ENCODE data around the gene ZNF169. TPM values are rescaled to one million over a fixed set of nuclear protein-coding genes. Genes with fewer than 3 reads are reported as not detected.
"Not testable (repeated sequence)": the region's sequence is repeated elsewhere in the genome, so short reads cannot be mapped to it uniquely, and the experiment has no call there.

ZNF169 gene
- total and polyA plus RNA-seq, 2 donors = 3.6 to 8.7 TPM

DNA sequence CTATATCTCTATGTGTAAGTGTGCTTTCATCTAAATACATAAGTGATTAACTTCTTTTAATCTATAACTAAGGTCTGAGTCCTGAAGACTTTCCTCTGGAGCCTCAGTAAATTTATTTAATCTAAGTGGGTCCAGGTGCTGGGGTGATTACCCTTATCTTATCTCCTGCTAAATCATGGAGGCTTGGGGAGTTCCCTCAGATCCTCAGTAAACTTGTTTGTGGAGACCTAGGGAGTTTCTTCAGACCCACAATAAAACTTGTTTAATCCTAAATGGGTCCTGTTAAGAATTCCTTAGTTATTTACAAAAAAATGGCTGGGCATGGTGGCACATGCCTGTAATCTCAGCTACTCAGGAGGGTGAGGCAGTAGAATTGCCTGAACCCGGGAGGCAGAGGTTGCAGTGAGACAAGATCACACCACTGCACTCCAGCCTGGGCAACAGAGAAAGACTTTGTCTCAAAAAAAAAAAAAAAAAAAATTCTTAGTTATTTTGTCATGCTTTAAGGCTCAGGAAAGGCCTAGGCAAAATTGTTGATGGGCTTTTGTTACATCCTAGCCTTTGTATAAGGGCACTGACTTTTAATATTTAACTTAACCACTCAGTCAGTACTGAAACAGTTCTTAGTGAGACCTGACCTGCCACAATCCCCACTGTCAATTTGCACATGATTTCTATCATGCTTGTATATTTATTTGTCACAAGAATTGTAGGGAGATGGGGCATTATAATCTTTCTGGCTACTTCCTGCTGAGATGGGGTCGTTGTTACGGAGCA is 6.7 kb downstream of the ZNF169 start:
- not testable (repeated sequence) for H3K36me3 ChIP-seq (ENCODE audit: insufficient read depth); DNase-seq (ENCODE audit: extremely low spot score); H3K4me3 ChIP-seq (ENCODE audit: low read depth, low read length); H3K27ac ChIP-seq (ENCODE audit: low read depth); H3K4me1 ChIP-seq (ENCODE audit: insufficient read depth)
- 90% methylated on average over 3 of the region's 3 CpGs for WGBS

DNA sequence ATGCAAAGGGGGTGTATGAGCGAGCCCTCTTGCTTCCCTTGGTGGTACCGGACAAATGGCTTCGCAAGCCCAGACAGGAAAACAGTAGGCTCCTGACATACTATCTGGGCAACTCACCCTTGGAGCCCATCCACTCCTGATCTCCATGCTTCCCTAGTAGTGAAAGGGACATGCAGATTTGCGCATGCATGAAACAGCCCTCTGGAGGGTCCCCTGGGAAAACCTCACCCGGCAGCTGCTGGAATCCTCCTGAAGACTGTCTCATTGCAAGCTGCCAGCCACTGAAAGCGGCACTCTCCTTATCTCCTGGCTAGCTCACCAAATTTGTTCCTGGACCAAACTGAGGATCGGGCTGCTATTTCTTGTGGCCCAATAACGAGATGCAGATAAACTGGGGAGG is 10.2 kb downstream of the ZNF169 start:
- DNase-seq (ENCODE audit: extremely low spot score) = no peak
- WGBS = 91% methylated on average over 8 of the region's 8 CpGs
- Histone ChIP-seq H3K4me1 (ENCODE audit: insufficient read depth) (no peaks in the 10 kb centered on the region), H3K27ac (ENCODE audit: low read depth) (no peak overlapping the region), H3K36me3 (ENCODE audit: insufficient read depth) (no peaks in the 10 kb centered on the region), H3K4me3 (ENCODE audit: low read depth, low read length) (no peak overlapping the region)

DNA sequence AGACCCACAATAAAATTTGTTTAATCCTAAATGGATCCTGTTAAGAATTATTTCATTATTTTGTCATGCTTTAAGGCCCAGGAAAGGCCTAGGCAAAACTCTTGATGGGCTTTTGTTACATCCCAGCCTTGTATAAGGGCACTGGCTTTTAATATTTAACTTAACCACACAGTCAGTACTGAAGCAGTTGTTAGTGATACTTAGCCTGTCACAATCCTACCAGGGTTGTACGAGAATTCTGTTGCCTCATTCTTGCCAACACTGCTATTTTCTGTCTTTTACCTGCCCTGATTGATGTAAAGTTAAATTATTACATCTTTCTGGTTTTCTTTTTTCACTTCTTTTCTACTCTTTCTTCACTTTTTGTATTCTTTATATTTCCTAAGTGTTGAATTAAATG is 10.9 kb downstream of the ZNF169 start:
- Histone ChIP-seq H3K4me1 (ENCODE audit: insufficient read depth) (no peaks in the 10 kb centered on the region), H3K36me3 (ENCODE audit: insufficient read depth) (no peaks in the 10 kb centered on the region), H3K27ac (ENCODE audit: low read depth) (no peak overlapping the region), H3K4me3 (ENCODE audit: low read depth, low read length) (no peak overlapping the region)
- WGBS = 97% methylated on average over 1 of the region's 1 CpG
- no peak for DNase-seq (ENCODE audit: extremely low spot score)

DNA sequence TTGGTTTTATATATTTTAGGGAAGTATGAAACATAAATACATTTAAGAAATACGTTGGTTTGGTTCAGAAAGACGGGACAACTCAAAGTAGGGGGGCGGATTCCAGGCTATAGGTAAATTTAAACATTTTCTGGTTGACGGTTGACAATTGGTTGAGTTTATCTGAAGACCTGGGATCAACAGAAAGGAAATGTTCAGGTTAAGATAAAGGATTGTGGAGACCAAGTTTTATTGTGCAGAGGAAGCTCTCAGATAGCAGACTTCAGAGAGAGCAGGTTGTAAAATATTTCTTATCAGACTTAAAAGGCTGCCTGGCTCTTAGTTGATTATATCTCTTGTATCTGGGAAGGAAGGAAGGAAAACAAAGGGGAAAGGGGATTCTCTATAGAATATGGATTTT is 17.9 kb downstream of the ZNF169 start:
- H3K27ac ChIP-seq (ENCODE audit: low read depth); H3K36me3 ChIP-seq (ENCODE audit: insufficient read depth); DNase-seq (ENCODE audit: extremely low spot score); H3K4me3 ChIP-seq (ENCODE audit: low read depth, low read length); H3K4me1 ChIP-seq (ENCODE audit: insufficient read depth): not testable (repeated sequence)
- 72% methylated on average over 4 of the region's 4 CpGs for WGBS

DNA sequence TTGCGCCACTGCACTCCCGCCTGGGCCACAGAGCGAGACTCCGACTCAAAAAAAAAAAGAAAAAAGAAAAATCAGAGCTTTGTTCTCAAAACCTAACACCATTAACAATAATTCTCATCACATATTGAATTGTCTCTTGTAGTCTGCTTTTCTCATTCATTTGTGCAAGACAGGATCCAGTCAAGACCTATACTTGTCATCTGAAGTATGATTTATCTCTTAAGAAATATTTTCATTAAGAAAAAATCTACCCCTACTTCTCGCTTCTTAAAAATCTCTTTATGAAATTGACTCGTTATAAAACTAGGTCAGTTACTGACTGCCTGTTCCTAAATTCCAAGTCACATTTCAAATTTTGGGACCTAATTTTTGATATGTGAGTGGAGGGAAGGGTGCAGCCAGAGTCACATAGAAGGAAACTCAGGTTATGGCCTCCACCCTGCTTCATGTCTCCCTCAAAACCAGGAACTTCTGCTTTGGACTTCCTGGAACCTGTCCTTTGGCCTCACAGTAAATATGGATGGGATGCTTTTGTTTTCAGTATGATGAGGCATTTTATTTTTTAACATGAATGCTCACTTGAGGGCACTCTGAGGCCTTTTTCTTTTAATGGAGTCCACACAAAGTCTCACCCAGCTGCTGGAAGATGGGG is 18.9 kb downstream of the ZNF169 start:
- Histone ChIP-seq H3K36me3 (ENCODE audit: insufficient read depth) (peaks cover 3% of the 10 kb centered on the region), H3K27ac (ENCODE audit: low read depth) (no peak overlapping the region), H3K4me3 (ENCODE audit: low read depth, low read length) (no peak overlapping the region), H3K4me1 (ENCODE audit: insufficient read depth) (no peaks in the 10 kb centered on the region)
- WGBS = 99% methylated on average over 6 of the region's 6 CpGs
- DNase-seq (ENCODE audit: extremely low spot score) = no peak

DNA sequence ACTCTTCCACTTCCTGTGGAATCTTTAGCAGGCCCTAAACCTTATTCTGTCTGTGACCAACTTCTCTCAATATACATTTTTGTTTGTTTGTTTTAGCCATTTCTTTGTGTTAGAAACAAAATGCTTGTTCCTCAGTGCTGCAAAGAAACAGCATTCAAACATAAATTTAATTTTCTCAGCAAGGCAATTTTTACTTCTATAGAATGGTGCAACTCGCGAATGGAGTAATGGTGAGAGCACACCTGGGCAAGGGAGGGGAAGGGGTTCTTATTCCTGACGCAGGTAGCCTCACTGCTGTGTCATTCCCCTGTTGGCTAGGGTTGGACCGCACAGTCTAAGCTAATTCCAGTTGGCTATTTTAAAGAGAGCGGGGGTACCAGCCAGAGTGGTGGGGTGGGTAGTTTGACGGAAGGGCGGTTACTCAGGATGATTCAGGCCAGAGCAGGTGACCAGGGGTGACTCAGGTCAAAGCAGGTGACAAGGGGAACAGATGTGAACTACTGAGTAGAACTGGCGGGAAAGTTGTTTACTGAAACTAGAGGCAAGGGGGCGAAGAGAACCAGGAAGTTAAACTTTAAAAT is 21.4 kb downstream of the ZNF169 start:
- no peak overlapping the region for H3K27ac ChIP-seq (ENCODE audit: low read depth)
- H3K4me1 ChIP-seq (ENCODE audit: insufficient read depth) = no peaks in the 10 kb centered on the region
- no peak for DNase-seq (ENCODE audit: extremely low spot score)
- WGBS = 92% methylated on average over 9 of the region's 9 CpGs
- H3K36me3 ChIP-seq (ENCODE audit: insufficient read depth) = peaks cover 3% of the 10 kb centered on the region
- no peak overlapping the region for H3K4me3 ChIP-seq (ENCODE audit: low read depth, low read length)

DNA sequence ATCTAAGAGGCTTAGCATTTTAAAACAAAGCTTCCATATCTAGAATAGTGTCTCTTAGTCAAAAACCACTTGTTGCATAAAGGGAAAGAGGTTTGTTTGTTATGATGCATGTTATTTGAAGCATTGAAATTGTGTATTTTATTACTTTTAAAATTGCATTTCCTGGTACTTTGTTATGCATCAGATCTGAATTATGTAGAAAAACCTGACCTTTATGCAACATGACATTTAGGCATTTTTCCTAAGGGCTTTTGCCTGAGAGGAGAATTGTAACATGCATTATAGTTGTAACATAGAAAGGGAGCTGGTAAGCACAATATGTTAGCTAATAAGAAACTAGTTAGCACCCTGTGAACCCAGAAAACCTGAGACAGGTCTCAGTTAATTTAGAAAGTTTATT is 22.0 kb downstream of the ZNF169 start:
- H3K36me3 ChIP-seq (ENCODE audit: insufficient read depth) = peaks cover 3% of the 10 kb centered on the region
- H3K4me3 ChIP-seq (ENCODE audit: low read depth, low read length) = no peak overlapping the region

DNA sequence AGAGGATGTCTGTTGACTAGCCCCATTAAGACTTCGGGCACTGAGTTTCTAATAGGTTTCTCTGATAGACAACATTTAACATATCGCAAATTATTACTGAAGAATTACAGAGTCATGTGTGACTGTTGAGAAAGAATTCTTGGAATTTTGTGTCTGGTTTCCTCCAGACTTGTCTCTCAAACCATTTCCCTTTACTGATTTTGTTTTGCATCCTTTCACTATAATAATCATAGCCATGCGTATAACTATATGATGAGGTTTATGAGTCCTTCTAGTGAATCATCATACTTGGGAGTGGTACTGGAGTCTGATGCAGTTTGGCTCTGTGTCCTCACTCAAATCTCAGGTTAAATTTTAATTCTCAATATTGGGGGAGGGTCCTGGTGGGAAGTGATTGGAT is 27.0 kb downstream of the ZNF169 start:
- WGBS = 95% methylated on average over 3 of the region's 3 CpGs
- DNase-seq (ENCODE audit: extremely low spot score) = no peak
- no peaks in the 10 kb centered on the region for H3K4me1 ChIP-seq (ENCODE audit: insufficient read depth)
- H3K36me3 ChIP-seq (ENCODE audit: insufficient read depth) = no peaks in the 10 kb centered on the region
- no peak overlapping the region for H3K4me3 ChIP-seq (ENCODE audit: low read depth, low read length)
- H3K27ac ChIP-seq (ENCODE audit: low read depth) = no peak overlapping the region

More for the DNA sequence above, 22.0 kb downstream of the ZNF169 start:
- no peak overlapping the region for H3K27ac ChIP-seq (ENCODE audit: low read depth)
- no peaks in the 10 kb centered on the region for H3K4me1 ChIP-seq (ENCODE audit: insufficient read depth)
- no peak for DNase-seq (ENCODE audit: extremely low spot score)

DNA sequence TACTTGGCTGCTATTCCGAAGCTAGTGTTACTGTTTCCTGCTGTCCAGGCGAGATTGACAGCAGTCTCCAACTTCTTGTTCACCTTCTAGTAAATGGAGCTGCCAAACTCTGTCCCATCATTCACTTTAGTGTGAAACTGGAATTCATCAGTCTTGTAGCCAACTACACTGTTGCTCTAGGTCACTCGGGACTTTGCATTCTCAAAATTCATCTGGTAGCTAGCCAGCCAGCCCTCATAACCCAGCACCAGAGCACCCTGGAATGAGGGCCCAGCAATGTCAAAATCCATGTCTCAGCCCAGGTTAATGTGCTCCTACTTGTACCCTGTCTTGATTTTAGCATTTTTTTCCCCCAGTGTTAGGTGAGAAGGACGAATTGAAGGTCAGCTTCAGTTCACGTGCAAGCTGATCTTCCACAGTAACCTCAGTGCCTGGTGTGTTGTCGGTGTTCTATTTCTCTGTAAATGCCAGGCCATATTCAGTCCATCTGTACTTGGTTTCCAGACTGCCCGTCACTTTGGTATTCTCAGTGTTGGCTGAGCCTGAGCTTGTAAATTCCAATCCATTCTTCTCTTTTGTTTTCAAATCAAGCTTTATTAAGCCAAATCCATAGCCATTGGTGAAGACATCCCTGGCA is 28.9 kb downstream of the ZNF169 start:
- H3K27ac ChIP-seq (ENCODE audit: low read depth) = no peak overlapping the region
- H3K36me3 ChIP-seq (ENCODE audit: insufficient read depth) = no peaks in the 10 kb centered on the region

DNA sequence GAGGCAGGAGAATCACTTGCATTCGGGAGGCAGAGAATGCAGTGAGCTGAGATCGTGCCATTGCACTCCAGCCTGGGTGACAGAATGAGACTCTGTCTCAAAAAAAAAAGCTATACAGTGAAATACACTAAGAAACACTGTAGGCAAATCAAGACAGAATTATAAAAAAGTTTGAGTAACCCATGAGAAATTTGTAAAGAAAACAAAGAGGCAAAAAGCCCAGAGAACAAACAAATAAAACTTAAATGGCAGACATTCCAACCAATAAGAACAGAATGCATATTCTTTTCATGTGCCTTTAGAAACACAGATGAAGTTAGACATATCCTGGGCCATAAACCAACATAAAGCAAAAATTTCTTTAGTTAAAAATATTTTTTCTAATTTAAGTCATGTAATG is 30.6 kb downstream of the ZNF169 start:
- 85% methylated on average over 2 of the region's 2 CpGs for WGBS
- no peak overlapping the region for H3K27ac ChIP-seq (ENCODE audit: low read depth)
- H3K4me1 ChIP-seq (ENCODE audit: insufficient read depth) = no peaks in the 10 kb centered on the region

More for the DNA sequence above, 28.9 kb downstream of the ZNF169 start:
- no peaks in the 10 kb centered on the region for H3K4me1 ChIP-seq (ENCODE audit: insufficient read depth)
- 60% methylated on average over 7 of the region's 7 CpGs for WGBS
- no peak for DNase-seq (ENCODE audit: extremely low spot score)
- H3K4me3 ChIP-seq (ENCODE audit: low read depth, low read length) = no peak overlapping the region

DNA sequence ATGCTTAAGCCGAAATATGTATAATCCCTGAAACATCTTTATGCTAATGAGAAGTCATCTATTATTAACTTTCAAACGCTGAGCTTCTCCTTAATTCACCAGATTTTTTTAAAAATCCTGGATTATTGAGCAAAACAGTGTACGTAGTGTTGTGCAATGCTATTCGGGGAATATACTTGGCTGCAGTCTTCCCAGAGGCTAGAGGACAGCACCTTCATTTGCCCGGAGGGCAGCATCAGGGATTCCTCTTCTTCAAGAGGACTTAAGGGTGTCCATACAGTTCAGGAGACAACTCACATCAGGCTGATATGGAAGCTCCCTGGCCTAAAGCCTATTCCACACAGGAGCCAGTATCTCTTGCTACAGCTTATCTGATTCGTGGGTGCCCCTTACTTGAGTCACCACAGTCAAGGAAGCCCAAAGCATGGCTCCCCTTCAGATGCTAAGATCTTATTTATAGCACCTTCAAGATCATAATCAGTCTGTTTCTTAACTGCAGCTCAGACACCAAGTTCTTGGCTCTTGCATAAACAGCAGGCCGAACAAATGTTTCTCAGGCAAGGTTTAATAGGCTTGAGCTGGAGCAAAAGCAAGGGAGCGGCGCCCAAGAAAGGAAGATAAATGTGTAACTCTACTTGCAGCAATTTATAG is 40.0 kb downstream of the ZNF169 start:
- WGBS = 43% methylated on average over 9 of the region's 9 CpGs
- H3K27ac ChIP-seq (ENCODE audit: low read depth) = no peak overlapping the region

More for the DNA sequence above, 30.6 kb downstream of the ZNF169 start:
- H3K36me3 ChIP-seq (ENCODE audit: insufficient read depth) = no peaks in the 10 kb centered on the region
- no peak overlapping the region for H3K4me3 ChIP-seq (ENCODE audit: low read depth, low read length)
- DNase-seq (ENCODE audit: extremely low spot score) = no peak

DNA sequence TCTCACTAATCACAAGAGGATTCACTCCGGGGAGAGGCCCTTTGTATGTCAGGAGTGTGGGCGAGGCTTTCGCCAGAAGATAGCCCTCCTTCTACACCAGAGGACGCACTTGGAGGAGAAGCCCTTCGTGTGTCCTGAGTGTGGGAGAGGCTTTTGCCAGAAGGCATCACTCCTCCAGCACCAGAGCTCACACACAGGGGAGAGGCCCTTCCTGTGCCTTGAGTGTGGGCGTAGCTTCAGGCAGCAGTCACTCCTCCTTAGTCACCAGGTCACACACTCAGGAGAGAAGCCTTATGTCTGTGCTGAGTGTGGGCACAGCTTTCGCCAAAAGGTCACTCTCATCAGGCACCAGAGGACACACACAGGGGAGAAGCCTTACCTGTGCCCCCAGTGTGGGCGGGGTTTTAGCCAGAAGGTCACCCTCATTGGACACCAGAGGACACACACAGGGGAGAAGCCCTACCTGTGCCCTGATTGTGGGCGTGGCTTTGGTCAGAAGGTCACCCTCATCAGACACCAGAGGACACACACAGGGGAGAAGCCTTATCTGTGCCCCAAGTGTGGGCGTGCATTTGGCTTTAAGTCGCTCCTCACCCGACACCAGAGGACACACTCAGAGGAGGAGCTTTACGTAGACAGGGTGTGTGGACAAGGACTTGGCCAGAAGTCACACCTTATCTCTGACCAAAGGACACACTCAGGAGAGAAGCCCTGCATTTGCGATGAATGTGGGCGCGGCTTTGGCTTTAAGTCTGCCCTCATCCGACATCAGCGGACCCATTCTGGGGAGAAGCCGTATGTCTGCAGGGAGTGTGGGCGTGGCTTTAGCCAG is 41.6 kb downstream of the ZNF169 start:
- 97% methylated on average over 20 of the region's 20 CpGs for WGBS
- Histone ChIP-seq H3K27ac (ENCODE audit: low read depth) (no peak overlapping the region), H3K4me3 (ENCODE audit: low read depth, low read length) (no peak overlapping the region), H3K4me1 (ENCODE audit: insufficient read depth) (no peaks in the 10 kb centered on the region), H3K36me3 (ENCODE audit: insufficient read depth) (no peaks in the 10 kb centered on the region)
- no peak for DNase-seq (ENCODE audit: extremely low spot score)

More for the DNA sequence above, 40.0 kb downstream of the ZNF169 start:
- peak; percentile 40 for DNase-seq (ENCODE audit: extremely low spot score)
- Histone ChIP-seq H3K36me3 (ENCODE audit: insufficient read depth) (no peaks in the 10 kb centered on the region), H3K4me1 (ENCODE audit: insufficient read depth) (no peaks in the 10 kb centered on the region), H3K4me3 (ENCODE audit: low read depth, low read length) (no peak overlapping the region)

DNA sequence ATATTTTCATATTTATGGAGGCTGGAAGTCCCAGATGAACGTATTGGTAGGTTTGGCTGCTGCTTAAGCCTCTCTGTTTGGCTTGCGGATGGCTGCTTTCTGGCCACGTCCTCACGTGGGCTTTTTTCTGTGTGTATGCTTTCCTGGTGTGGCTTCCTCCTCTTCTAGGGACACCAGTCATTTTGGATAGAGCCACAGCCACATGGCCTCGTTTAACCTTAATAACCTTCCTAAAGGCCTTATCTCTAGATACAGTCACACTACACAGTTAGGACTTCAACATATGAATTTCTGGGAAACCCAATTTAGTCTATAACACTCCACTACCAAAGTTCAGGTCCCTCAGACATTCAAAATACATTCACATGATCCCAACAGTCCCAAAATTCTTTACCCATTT is 42.5 kb downstream of the ZNF169 start:
- no peaks in the 10 kb centered on the region for H3K4me1 ChIP-seq (ENCODE audit: insufficient read depth)
- no peak for DNase-seq (ENCODE audit: extremely low spot score)
- WGBS = 91% methylated on average over 5 of the region's 5 CpGs
- no peaks in the 10 kb centered on the region for H3K36me3 ChIP-seq (ENCODE audit: insufficient read depth)
- H3K4me3 ChIP-seq (ENCODE audit: low read depth, low read length) = no peak overlapping the region
- no peak overlapping the region for H3K27ac ChIP-seq (ENCODE audit: low read depth)
